H1 (cell line): ENCODE results near the gene GBP7. TPM values are rescaled to one million over a fixed set of nuclear protein-coding genes. Genes with fewer than 3 reads are reported as not detected.

ENCODE experiments used
- CTCF ChIA-PET: fragments of 300-600 bp; sonication (Branson Sonifier 250); formaldehyde crosslinking; loops from one replicate; lab custom pipeline; 2021; ENCODE audit not compliant: partially characterized antibody; lab: Charles Lee
- POLR2A ChIA-PET: fragments of 300-600 bp; sonication (Branson Sonifier 250); formaldehyde crosslinking; loops from one replicate; lab custom pipeline; 2021; ENCODE audit warnings: inconsistent platforms; ENCODE audit not compliant: partially characterized antibody; lab: Charles Lee
- DNase-seq, 2 experiments: peaks; one replicate each; pipeline versions ENCODE4 v3.0.0 to v3.0.0-alpha.2; 2010 to 2022; ENCODE audit warnings: low spot score in 2 of 2, low read depth in 1 of 2, mixed read lengths in 1 of 2
- FAIRE-seq: peaks from 2 replicates; lab custom pipeline; 2011; peaks lifted over from hg19 to GRCh38; lab: Jason Lieb, UNC
- H2AFZ ChIP-seq: 2 replicates; pipeline ENCODE4 v1.8.1; 2012; ENCODE audit warnings: low read length, inconsistent platforms
- H2AK5ac ChIP-seq: 2 replicates; pipeline ENCODE4 v1.6.1; 2013; ENCODE audit warnings: low read depth, low read length
- H2BK120ac ChIP-seq: replicated peaks from 2 replicates; pipeline ENCODE3; 2013; ENCODE audit warnings: low read depth, low read length, inconsistent platforms
- H2BK12ac ChIP-seq: 2 replicates; pipeline ENCODE4 v1.6.1; 2013; ENCODE audit warnings: low read depth, low read length
- H2BK15ac ChIP-seq: 2 replicates; pipeline ENCODE4 v1.6.1; 2013; ENCODE audit warnings: low read length
- H2BK20ac ChIP-seq: 2 replicates; pipeline ENCODE4 v1.6.1; 2013; ENCODE audit warnings: low read length
- H2BK5ac ChIP-seq: 2 replicates; pipeline ENCODE4 v1.6.1; 2013; ENCODE audit warnings: low read depth, low read length
- H3K14ac ChIP-seq: 2 replicates; pipeline ENCODE4 v1.6.1; 2013; ENCODE audit warnings: inconsistent platforms; ENCODE audit not compliant: insufficient read length
- H3K18ac ChIP-seq: 2 replicates; pipeline ENCODE4 v1.6.1; 2013; ENCODE audit warnings: low read length; ENCODE audit errors: extremely low read depth
- H3K23ac ChIP-seq: 2 replicates; pipeline ENCODE4 v1.6.1; 2013; ENCODE audit warnings: inconsistent platforms; ENCODE audit not compliant: insufficient read length
- H3K23me2 ChIP-seq: 2 replicates; pipeline ENCODE4 v1.6.1; 2013; ENCODE audit warnings: low read depth, low read length
- H3K27ac ChIP-seq: 2 replicates; pipeline ENCODE4 v1.6.1; 2011; ENCODE audit warnings: low read depth, low read length, inconsistent platforms
- H3K27me3 ChIP-seq, 4 experiments: replicated peaks in 1 of 4; 1 replicate in 1 of 4; 2 replicates in 3 of 4; pipeline versions ENCODE4 v1.6.1 to v1.8.1; 2011 to 2013; ENCODE audit warnings: low read length in 3 of 4, mild to moderate bottlenecking in 3 of 4, inconsistent platforms in 2 of 4, mixed read lengths in 2 of 4, moderate library complexity in 1 of 4; ENCODE audit not compliant: control insufficient read depth in 3 of 4, insufficient read depth in 3 of 4; ENCODE audit errors: extremely low read depth in 1 of 4
- H3K36me3 ChIP-seq, 4 experiments: 2 replicates each; pipeline versions ENCODE4 v1.6.1 to v1.8.1; 2011 to 2013; ENCODE audit warnings: mild to moderate bottlenecking in 4 of 4, low read length in 3 of 4, moderate library complexity in 2 of 4, control low read depth in 1 of 4, inconsistent platforms in 1 of 4; ENCODE audit not compliant: insufficient read depth in 4 of 4, control insufficient read depth in 2 of 4
- H3K4ac ChIP-seq: replicated peaks from 2 replicates; pipeline ENCODE3; 2013; ENCODE audit warnings: low read length, low read depth, mixed read lengths, inconsistent platforms; ENCODE audit not compliant: insufficient read length
- H3K4me1 ChIP-seq, 4 experiments: replicated peaks in 1 of 4; 1 replicate in 1 of 4; 2 replicates in 3 of 4; pipeline versions ENCODE4 v1.6.1 to v1.8.1; 2011 to 2013; ENCODE audit warnings: low read length in 3 of 4, inconsistent platforms in 2 of 4, mixed read lengths in 1 of 4; ENCODE audit not compliant: insufficient read depth in 4 of 4, control insufficient read depth in 3 of 4
- H3K4me2 ChIP-seq, 2 experiments: 2 replicates each; pipeline versions ENCODE4 v1.6.1 to v1.8.1; 2011 to 2013; ENCODE audit warnings: low read depth in 2 of 2, low read length in 2 of 2, control low read depth in 1 of 2, inconsistent platforms in 1 of 2, mild to moderate bottlenecking in 1 of 2; ENCODE audit not compliant: insufficient read depth in 1 of 2
- H3K4me3 ChIP-seq, 4 experiments: fragments of 200-600, 300-600 bp in 1 of 4; sonication (generic), shearing (Covaris generic), sonication (Bioruptor Twin) in 1 of 4; 2 replicates each; pipeline versions ENCODE4 v1.5.1 to v1.8.1; 2011 to 2016; ENCODE audit warnings: low read length in 4 of 4, low read depth in 3 of 4, control low read depth in 2 of 4, inconsistent platforms in 2 of 4, mild to moderate bottlenecking in 2 of 4, mixed read lengths in 1 of 4, moderate library complexity in 1 of 4; ENCODE audit not compliant: insufficient read depth in 2 of 4; ENCODE audit errors: extremely low read depth in 1 of 4
- H3K56ac ChIP-seq: replicated peaks from 2 replicates; pipeline ENCODE3; 2013; ENCODE audit warnings: low read depth, mild to moderate bottlenecking, mixed read lengths, low read length, inconsistent platforms; ENCODE audit not compliant: insufficient read length
- H3K79me1 ChIP-seq: 2 replicates; pipeline ENCODE4 v1.6.1; 2013; ENCODE audit warnings: low read depth, low read length, control low read depth
- H3K79me2 ChIP-seq, 2 experiments: 2 replicates each; pipeline versions ENCODE4 v1.6.1 to v1.8.1; 2012 to 2013; ENCODE audit warnings: low read length in 2 of 2, mild to moderate bottlenecking in 2 of 2, inconsistent platforms in 1 of 2; ENCODE audit not compliant: insufficient read depth in 2 of 2, control insufficient read depth in 1 of 2
- H3K9ac ChIP-seq, 4 experiments: replicated peaks in 1 of 4; 1 replicate in 1 of 4; 2 replicates in 3 of 4; pipeline versions ENCODE4 v1.6.1 to v1.8.1; 2011 to 2013; ENCODE audit warnings: low read depth in 3 of 4, low read length in 3 of 4, control low read depth in 2 of 4, mild to moderate bottlenecking in 2 of 4, moderate library complexity in 2 of 4, inconsistent platforms in 1 of 4; ENCODE audit errors: extremely low read depth in 1 of 4
- H3K9me3 ChIP-seq, 2 experiments: 2 replicates each; pipeline versions ENCODE4 v1.6.1 to v1.8.1; 2012 to 2013; ENCODE audit warnings: mild to moderate bottlenecking in 2 of 2, moderate library complexity in 2 of 2, control low read depth in 1 of 2, inconsistent platforms in 1 of 2, low read depth in 1 of 2, low read length in 1 of 2, mixed read lengths in 1 of 2; ENCODE audit not compliant: insufficient read depth in 2 of 2
- H4K20me1 ChIP-seq, 2 experiments: replicated peaks in 1 of 2; 2 replicates each; pipeline versions ENCODE3 to v1.8.1; 2011 to 2013; ENCODE audit warnings: inconsistent platforms in 2 of 2, low read length in 2 of 2, mild to moderate bottlenecking in 1 of 2; ENCODE audit not compliant: insufficient read depth in 2 of 2, control insufficient read depth in 1 of 2
- H4K5ac ChIP-seq: 2 replicates; pipeline ENCODE4 v1.6.1; 2013; ENCODE audit warnings: low read length, low read depth, mixed read lengths, inconsistent platforms; ENCODE audit not compliant: insufficient read length
- H4K8ac ChIP-seq: 2 replicates; pipeline ENCODE4 v1.8.0; 2013; ENCODE audit warnings: mild to moderate bottlenecking, moderate library complexity, low read length, inconsistent platforms; ENCODE audit not compliant: insufficient read depth; ENCODE audit errors: extremely low read depth
- H4K91ac ChIP-seq: replicated peaks from 2 replicates; pipeline ENCODE3; 2013; ENCODE audit warnings: low read length, mixed read lengths, inconsistent platforms; ENCODE audit not compliant: insufficient read length
- ASH2L ChIP-seq: fragments of 200-600, 300-600 bp; sonication (generic); IDR thresholded peaks from one replicate; pipeline ENCODE4 v1.7.1; 2017; ENCODE audit warnings: low read length
- CBX5 ChIP-seq: fragments of 300-800, 300-1000 bp; sonication (generic); IDR thresholded peaks from 2 replicates; pipeline ENCODE4 v1.7.1; 2016; ENCODE audit warnings: antibody characterized with exemption, low read length, low read depth
- CHD2 ChIP-seq: IDR thresholded peaks from 2 replicates; pipeline ENCODE4 v1.6.1; 2012; ENCODE audit warnings: low read length, improper control_type of control experiment
- GTF2F1 ChIP-seq: IDR thresholded peaks from 2 replicates; pipeline ENCODE4 v1.6.1; 2012; ENCODE audit warnings: low read depth, low read length, improper control_type of control experiment, borderline replicate concordance
- KDM1A ChIP-seq: fragments of 200-600, 300-600 bp; sonication (generic); IDR thresholded peaks from 2 replicates; pipeline ENCODE4 v1.7.1; 2016; ENCODE audit warnings: mild to moderate bottlenecking, low read length, borderline replicate concordance
- KDM4A ChIP-seq: IDR thresholded peaks from one replicate; pipeline ENCODE4 v1.7.1; 2012; ENCODE audit warnings: low read depth, mild to moderate bottlenecking, moderate library complexity, low read length, inconsistent platforms; ENCODE audit not compliant: severe bottlenecking
- MAFK ChIP-seq: IDR thresholded peaks from 2 replicates; pipeline ENCODE4 v1.6.1; 2012; ENCODE audit warnings: low read depth, mild to moderate bottlenecking, improper control_type of control experiment, low read length
- PHF8 ChIP-seq: fragments of 200-600 bp; sonication (generic); conservative IDR thresholded peaks from 2 replicates; pipeline ENCODE4 v1.7.1; 2012; ENCODE audit warnings: low read depth, mild to moderate bottlenecking, inconsistent platforms, low read length, moderate library complexity
- POLR2AphosphoS5 ChIP-seq: IDR thresholded peaks from 2 replicates; pipeline ENCODE4 v1.6.1; 2011; ENCODE audit warnings: low read depth, low read length
- SP4 ChIP-seq: IDR thresholded peaks from 2 replicates; pipeline ENCODE4 v1.6.1; 2012; ENCODE audit warnings: low read length, inconsistent platforms
- TCF12 ChIP-seq: IDR thresholded peaks from 2 replicates; pipeline ENCODE4 v1.6.1; 2011; ENCODE audit warnings: low read depth, mild to moderate bottlenecking, low read length
- WGBS, 2 experiments: shearing (Covaris generic) in 1 of 2; methylation state at CpG; one replicate each; pipeline versions ENCODE4 v1.1.6 to v1.1.7; 2013 to 2015; ENCODE audit warnings: low lambda C conversion rate in 2 of 2, mixed read lengths in 2 of 2, inconsistent platforms in 1 of 2, low coverage in 1 of 2, missing lambda C conversion rate in 1 of 2; ENCODE audit not compliant: insufficient replicate concordance in 2 of 2, insufficient coverage in 1 of 2, insufficient read length in 1 of 2; ENCODE audit errors: extremely low coverage in 1 of 2, missing lambda C conversion rate in 1 of 2; 5-methylcytosine and 5-hydroxymethylcytosine counted together
- polyA plus RNA-seq, 7 experiments: library from polyadenylated mRNA; depleted of rRNA in 3 of 7; stranded (reverse) in 5 of 7; unstranded in 2 of 7; fragments of >200 nt in 5 of 7; fragments of 200-250 nt in 2 of 7; gene quantifications; 1 replicate in 5 of 7; 2 replicates in 1 of 7; 4 replicates in 1 of 7; pipeline versions ENCODE4 v1.2.1 to v1.2.3, GENCODE V29; 2011 to 2013; ENCODE audit warnings: missing spikeins in 2 of 7, mixed read lengths in 2 of 7
- total RNA-seq: library from RNA; stranded (reverse); fragmentation: NEBNext Ultra II Directional; extraction: Animal tissue kit (Norgen Biotek cat#: 25700); gene quantifications from 2 replicates; pipeline ENCODE4 v1.2.1, GENCODE V29; 2021
- TF ChIP-seq, protein P1 (sequence below): IDR thresholded peaks from 2 replicates; pipeline ENCODE4 v1.6.1; 2012; ENCODE audit warnings: low read length, inconsistent platforms
- TF ChIP-seq, protein P2 (sequence below): IDR thresholded peaks from 2 replicates; pipeline ENCODE4 v1.6.1; 2011; ENCODE audit warnings: low read length, improper control_type of control experiment

Gene GBP7
- total and polyA plus RNA-seq, 2 of the 8 experiments (the other 6 are each of a cell fraction or from before 2014, with no cell fraction given): not detected

DNA sequence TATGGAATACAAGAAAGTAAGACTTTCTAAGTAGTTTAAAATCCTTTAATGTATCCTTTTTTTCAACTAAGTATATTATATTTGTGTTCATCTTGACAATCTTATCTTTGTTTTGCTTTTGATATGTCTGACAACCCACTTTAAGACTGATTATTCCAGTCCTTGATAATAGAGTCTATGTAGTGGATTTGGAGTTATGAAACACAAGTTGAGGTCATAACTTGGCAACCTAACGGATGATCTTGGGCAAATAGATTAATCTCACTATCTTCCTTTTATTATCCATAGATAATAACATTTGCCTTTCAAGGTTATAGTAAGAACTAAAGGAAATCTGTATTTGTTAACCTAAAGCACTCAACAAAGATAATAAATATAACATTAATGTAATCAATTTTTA is 45.1 kb downstream of the GBP7 start:
- WGBS, 2 experiments: 96% methylated on average over 1 of the region's 1 CpG; no CpG with 5 or more reads in 1 of the 2 experiments
- no peak overlapping the region for H4K5ac ChIP-seq
- H3K4me1 ChIP-seq: no peaks in the 10 kb centered on the region
- no peak overlapping the region for H3K14ac ChIP-seq
- H2BK15ac ChIP-seq: no peak overlapping the region
- H3K4ac ChIP-seq: no peak overlapping the region
- H2BK20ac ChIP-seq: no peak overlapping the region
- H2BK12ac ChIP-seq: no peak overlapping the region
- no peak overlapping the region for H3K18ac ChIP-seq
- H3K79me1 ChIP-seq: no peaks in the 10 kb centered on the region
- no peak overlapping the region for H3K27ac ChIP-seq
- ChIA-PET POLR2A (no interaction called here), CTCF (interaction anchor here (0.6 to 1.0 kb wide), 2 partner anchors 15 to 27 kb away, joined by 3 read pairs; no protein-coding TSS in a partner anchor)
- no peak overlapping the region for H3K4me2 ChIP-seq
- H2AFZ ChIP-seq: no peak overlapping the region
- H3K23ac ChIP-seq: no peak overlapping the region
- no peak overlapping the region for H2BK120ac ChIP-seq
- H3K4me3 ChIP-seq: no peak overlapping the region
- H4K91ac ChIP-seq: no peak overlapping the region
- H3K27me3 ChIP-seq: no peaks in the 10 kb centered on the region
- H4K8ac ChIP-seq: no peak overlapping the region
- no peak overlapping the region for H3K9ac ChIP-seq
- H4K20me1 ChIP-seq: no peaks in the 10 kb centered on the region
- H3K79me2 ChIP-seq: no peaks in the 10 kb centered on the region
- H3K9me3 ChIP-seq: 0 out of 4 replicates have a peak, but pooled peaks cover 0 to 3% of the 10 kb centered on the region in 2 experiments
- no peak overlapping the region for H2BK5ac ChIP-seq
- no peaks in the 10 kb centered on the region for H3K23me2 ChIP-seq
- no peak overlapping the region for H2AK5ac ChIP-seq
- no peaks in the 10 kb centered on the region for H3K36me3 ChIP-seq
- FAIRE-seq (no peak), DNase-seq (no peak)
- no peak overlapping the region for H3K56ac ChIP-seq
- no peak for TF ChIP-seq KDM1A
- no peak for TF ChIP-seq GTF2F1
- TF ChIP-seq PHF8: no peak
- TF ChIP-seq, protein P1, sequence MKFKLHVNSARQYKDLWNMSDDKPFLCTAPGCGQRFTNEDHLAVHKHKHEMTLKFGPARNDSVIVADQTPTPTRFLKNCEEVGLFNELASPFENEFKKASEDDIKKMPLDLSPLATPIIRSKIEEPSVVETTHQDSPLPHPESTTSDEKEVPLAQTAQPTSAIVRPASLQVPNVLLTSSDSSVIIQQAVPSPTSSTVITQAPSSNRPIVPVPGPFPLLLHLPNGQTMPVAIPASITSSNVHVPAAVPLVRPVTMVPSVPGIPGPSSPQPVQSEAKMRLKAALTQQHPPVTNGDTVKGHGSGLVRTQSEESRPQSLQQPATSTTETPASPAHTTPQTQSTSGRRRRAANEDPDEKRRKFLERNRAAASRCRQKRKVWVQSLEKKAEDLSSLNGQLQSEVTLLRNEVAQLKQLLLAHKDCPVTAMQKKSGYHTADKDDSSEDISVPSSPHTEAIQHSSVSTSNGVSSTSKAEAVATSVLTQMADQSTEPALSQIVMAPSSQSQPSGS: no peak
- no peak for TF ChIP-seq TCF12
- no peak for TF ChIP-seq CHD2
- TF ChIP-seq, protein P2, sequence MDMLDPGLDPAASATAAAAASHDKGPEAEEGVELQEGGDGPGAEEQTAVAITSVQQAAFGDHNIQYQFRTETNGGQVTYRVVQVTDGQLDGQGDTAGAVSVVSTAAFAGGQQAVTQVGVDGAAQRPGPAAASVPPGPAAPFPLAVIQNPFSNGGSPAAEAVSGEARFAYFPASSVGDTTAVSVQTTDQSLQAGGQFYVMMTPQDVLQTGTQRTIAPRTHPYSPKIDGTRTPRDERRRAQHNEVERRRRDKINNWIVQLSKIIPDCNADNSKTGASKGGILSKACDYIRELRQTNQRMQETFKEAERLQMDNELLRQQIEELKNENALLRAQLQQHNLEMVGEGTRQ: no peak
- TF ChIP-seq KDM4A: no peak
- TF ChIP-seq SP4: no peak
- no peak for TF ChIP-seq POLR2AphosphoS5
- no peak for TF ChIP-seq MAFK
- no peak for TF ChIP-seq CBX5
- no peak for TF ChIP-seq ASH2L
